ENCODE data around the gene PTPRN2. TPM values are rescaled to one million over a fixed set of nuclear protein-coding genes. Genes with fewer than 3 reads are reported as not detected.
A peak's percentile ranks its signal among the peaks of the same experiment; 100 is the strongest.
"Not testable (repeated sequence)": the region's sequence is repeated elsewhere in the genome, so short reads cannot be mapped to it uniquely, and the experiment has no call there.

PTPRN2 gene
- total and polyA plus RNA-seq, 8 donors = 12.2 to 49.2 (median 31.8) TPM

DNA sequence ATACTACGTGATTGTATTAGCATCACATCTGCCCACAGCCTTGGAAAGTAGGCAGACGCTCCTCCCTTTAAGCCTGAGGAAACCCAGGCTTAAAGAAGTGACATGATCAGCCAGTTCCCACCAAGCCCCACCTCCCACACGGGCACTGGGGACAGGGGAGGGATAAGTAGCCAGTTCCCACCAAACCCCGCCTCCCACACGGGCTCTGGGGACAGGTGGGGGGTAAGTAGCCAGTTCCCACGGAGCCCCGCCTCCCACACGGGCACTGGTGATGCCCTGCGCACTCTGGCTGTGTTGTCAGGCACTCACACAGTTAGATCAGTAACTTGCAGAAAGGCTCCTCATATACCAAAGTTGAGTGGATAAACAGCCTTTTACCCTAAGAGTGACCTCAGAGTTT is 606.8 kb downstream of the PTPRN2 start:
- Histone ChIP-seq H3K36me3 (no peaks in the 10 kb centered on the region), H3K4me1 (no peaks in the 10 kb centered on the region), H3K27ac (no peak overlapping the region), H3K27me3 (no peaks in the 10 kb centered on the region), H3K9me3 (no peaks in the 10 kb centered on the region), H3K4me3 (no peak overlapping the region)
- WGBS, 2 donors = 41 to 49% methylated on average over 9 of the region's 9 CpGs
- FAIRE-seq (no peak), ATAC-seq (peak in 3 of 4 donors; percentile 55 to 98 (median 86)), DNase-seq (peak in 4 of 6 donors; percentile 39 to 65 (median 50))
- TF ChIP-seq, protein P1, sequence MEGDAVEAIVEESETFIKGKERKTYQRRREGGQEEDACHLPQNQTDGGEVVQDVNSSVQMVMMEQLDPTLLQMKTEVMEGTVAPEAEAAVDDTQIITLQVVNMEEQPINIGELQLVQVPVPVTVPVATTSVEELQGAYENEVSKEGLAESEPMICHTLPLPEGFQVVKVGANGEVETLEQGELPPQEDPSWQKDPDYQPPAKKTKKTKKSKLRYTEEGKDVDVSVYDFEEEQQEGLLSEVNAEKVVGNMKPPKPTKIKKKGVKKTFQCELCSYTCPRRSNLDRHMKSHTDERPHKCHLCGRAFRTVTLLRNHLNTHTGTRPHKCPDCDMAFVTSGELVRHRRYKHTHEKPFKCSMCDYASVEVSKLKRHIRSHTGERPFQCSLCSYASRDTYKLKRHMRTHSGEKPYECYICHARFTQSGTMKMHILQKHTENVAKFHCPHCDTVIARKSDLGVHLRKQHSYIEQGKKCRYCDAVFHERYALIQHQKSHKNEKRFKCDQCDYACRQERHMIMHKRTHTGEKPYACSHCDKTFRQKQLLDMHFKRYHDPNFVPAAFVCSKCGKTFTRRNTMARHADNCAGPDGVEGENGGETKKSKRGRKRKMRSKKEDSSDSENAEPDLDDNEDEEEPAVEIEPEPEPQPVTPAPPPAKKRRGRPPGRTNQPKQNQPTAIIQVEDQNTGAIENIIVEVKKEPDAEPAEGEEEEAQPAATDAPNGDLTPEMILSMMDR (IDR thresholded peaks at IDR 0.05) = no peak
- intact Hi-C loops (cut with DNase I) = no loop called here

DNA sequence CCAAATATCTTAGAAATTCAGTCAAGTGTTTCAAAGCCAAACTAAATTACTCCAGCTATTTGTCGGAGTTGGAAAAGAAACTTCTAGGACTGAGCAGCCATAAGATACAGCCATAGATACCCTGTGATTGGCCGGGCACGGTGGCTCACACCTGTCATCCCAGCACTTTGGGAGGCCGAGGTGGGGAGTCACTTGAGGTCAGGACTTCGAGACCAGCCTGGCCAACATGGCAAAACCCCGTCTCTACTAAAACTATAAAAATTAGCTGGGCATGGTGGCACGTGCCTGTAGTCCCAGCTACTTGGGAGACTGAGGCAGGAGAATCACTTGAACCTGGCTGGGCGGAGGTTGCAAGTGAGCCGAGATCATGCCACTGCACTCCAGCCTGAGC is 607.3 kb downstream of the PTPRN2 start:
- FAIRE-seq, DNase-seq, ATAC-seq: not testable (repeated sequence)

DNA sequence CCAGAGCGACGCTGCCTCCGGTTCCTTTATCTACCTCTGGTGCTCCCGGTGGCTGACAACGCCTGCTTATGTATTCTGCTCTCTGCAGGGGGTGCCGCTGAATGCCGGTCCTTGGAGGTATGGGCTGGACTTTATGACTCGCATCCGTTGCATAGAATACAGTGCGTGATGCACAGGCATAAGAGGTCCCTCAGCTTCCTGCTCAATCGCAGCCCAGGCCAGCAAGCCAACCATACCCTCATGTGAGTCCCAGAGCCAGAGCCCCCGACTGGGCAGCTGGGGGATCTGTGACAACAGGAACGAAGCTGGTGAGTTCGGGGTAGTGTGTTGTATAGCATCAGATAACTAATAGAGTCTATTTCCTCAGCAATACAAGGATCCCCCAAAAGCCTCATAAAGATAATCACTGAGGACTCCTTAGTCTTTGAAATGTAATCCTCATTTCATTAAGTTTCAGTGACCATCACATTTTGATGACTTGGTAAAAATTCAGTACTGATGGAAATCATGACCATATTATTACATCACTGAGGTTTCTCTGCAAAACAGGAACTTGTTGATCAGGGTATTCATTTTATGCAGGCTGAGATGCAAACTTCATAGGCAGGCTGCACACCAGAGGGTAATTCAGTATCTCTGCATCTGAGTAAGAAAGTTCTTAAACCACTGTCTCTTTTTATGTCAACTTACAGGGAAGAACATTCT is 607.8 kb downstream of the PTPRN2 start:
- ATAC-seq = no peak
- 85 to 90% methylated on average over 14 of the region's 14 CpGs for WGBS, 2 donors

More for the DNA sequence above, 607.3 kb downstream of the PTPRN2 start:
- H3K4me3 ChIP-seq; intact Hi-C loops (cut with DNase I); H3K4me1 ChIP-seq; H3K27me3 ChIP-seq; H3K27ac ChIP-seq; H3K36me3 ChIP-seq; H3K9me3 ChIP-seq: not testable (repeated sequence)
- 92% methylated on average over 9 of the region's 9 CpGs for WGBS, 2 donors

DNA sequence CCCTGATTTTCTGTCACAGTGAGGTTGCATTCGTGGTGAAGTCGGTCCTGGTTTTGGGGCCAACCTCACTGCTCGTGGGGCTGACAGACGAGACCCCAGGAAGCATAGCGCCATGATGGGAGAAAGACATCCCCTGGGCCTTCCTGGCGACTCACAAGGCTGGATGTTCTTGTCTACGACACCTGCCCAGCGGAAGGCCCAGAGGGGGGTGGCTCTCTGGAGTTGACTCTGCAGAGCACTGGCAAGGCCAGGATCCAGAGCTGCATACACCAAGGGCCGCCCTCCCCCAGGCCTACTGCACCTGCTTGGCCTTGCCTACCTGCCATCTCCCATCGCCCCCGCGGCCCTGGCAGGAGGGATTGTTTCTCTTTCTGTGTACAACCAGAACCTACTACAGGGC is 608.9 kb downstream of the PTPRN2 start:
- no peak overlapping the region for H3K4me3 ChIP-seq
- no peak for DNase-seq
- FAIRE-seq = no peak
- peaks cover 0 to under 1% (median 0%) of the 10 kb centered on the region in 4 donors for H3K9me3 ChIP-seq
- intact Hi-C loops (cut with DNase I) = no loop called here
- H3K36me3 ChIP-seq = no peaks in the 10 kb centered on the region
- no peaks in the 10 kb centered on the region for H3K27me3 ChIP-seq
- no peaks in the 10 kb centered on the region for H3K4me1 ChIP-seq
- no peak overlapping the region for H3K27ac ChIP-seq
- ATAC-seq = no peak
- TF ChIP-seq, protein P1 (IDR thresholded peaks at IDR 0.05) = no peak
- 91 to 92% methylated on average over 12 of the region's 12 CpGs for WGBS, 2 donors

More for the DNA sequence above, 607.8 kb downstream of the PTPRN2 start:
- H3K4me1 ChIP-seq = no peaks in the 10 kb centered on the region
- intact Hi-C loops (cut with DNase I) = no loop called here
- no peak for FAIRE-seq
- no peak overlapping the region for H3K4me3 ChIP-seq
- H3K27me3 ChIP-seq = no peaks in the 10 kb centered on the region
- TF ChIP-seq, protein P1 (IDR thresholded peaks at IDR 0.05) = no peak
- no peak for DNase-seq
- H3K9me3 ChIP-seq = no peaks in the 10 kb centered on the region
- H3K36me3 ChIP-seq = no peaks in the 10 kb centered on the region
- H3K27ac ChIP-seq = no peak overlapping the region

DNA sequence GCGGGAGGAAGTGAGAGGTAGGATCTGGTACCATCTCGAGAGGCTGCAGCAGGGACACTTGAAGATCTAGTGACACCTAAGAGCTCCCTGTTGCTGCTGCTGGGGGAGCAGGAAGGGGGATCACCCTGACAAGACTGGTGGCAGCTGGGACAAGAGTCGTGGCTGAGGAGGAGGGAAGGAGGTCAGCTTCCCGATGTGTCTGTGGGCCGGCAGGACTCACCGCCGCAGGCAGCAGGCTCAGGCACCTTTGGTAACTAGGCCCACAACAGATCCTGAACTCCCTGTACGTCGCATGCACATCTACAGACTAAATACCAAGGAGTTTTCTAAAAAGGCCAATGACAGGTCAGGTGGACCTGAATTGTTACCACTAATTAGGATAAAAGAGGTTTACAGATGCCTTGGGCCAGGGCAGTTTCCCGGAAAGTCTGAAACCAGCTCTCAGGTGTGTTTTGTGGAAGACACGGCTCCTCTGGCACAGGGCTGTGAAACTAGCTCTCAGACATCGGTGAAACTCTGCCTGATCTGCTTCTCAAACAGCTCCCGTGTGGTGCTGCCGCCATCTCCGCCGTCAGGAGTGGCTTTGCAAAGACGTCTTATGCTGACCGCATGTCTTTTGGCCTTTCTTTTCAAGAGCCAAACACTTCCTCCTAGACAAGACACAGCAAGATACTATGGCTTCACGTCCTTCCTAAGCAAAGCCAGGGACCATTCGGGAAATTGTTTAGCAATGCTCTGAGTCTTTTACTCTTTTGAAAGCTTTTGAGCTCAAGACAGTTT is 609.7 kb downstream of the PTPRN2 start:
- H3K4me3 ChIP-seq = no peak overlapping the region
- H3K27ac ChIP-seq = no peak overlapping the region
- intact Hi-C loops (cut with DNase I) = no loop called here
- H3K27me3 ChIP-seq = no peaks in the 10 kb centered on the region
- FAIRE-seq (no peak), ATAC-seq (no peak), DNase-seq (no peak)
- peaks cover 0 to 5% (median 0%) of the 10 kb centered on the region in 4 donors for H3K9me3 ChIP-seq
- TF ChIP-seq, protein P1 (IDR thresholded peaks at IDR 0.05) = no peak
- no peaks in the 10 kb centered on the region for H3K36me3 ChIP-seq
- no peaks in the 10 kb centered on the region for H3K4me1 ChIP-seq
- 87 to 91% methylated on average over 20 of the region's 20 CpGs for WGBS, 2 donors
